WERI-Rb-1 (cell line): Measurements from ENCODE around the gene TMEM175.

Experiments used
- DNase-seq: peaks from one replicate; pipeline ENCODE4 v3.0.0-alpha.2; 2020
- H3K27ac ChIP-seq: fragments of 250-450 bp; sonication (Bioruptor Pico); 2 replicates; pipeline ENCODE4 v1.5.1; 2020; ENCODE audit warnings: mild to moderate bottlenecking, moderate library complexity
- H3K27me3 ChIP-seq: fragments of 250-450 bp; sonication (Bioruptor Pico); 2 replicates; pipeline ENCODE4 v1.5.1; 2021; ENCODE audit warnings: mild to moderate bottlenecking, low read depth, moderate library complexity; ENCODE audit not compliant: insufficient read depth, severe bottlenecking
- H3K36me3 ChIP-seq: fragments of 250-450 bp; sonication (Bioruptor Pico); 2 replicates; pipeline ENCODE4 v1.5.1; 2020; ENCODE audit warnings: mild to moderate bottlenecking, moderate library complexity
- H3K4me3 ChIP-seq: 2 replicates; pipeline ENCODE4 v1.5.1; 2011; ENCODE audit warnings: low read depth, mild to moderate bottlenecking, control low read depth, low read length
- H3K9me3 ChIP-seq: fragments of 250-450 bp; sonication (Bioruptor Pico); 2 replicates; pipeline ENCODE4 v1.5.1; 2021; ENCODE audit warnings: mild to moderate bottlenecking, moderate library complexity; ENCODE audit not compliant: severe bottlenecking
- CTCF ChIP-seq: IDR thresholded peaks from 2 replicates; pipeline ENCODE4 v1.5.1; 2011; ENCODE audit warnings: low read depth, mild to moderate bottlenecking, control low read depth, inconsistent platforms, low read length

TMEM175 gene

GRCh38 chr4:999882-1000425, 67.7 kb downstream of the TMEM175 start:
- no peaks in the 10 kb centered on the region for H3K9me3 ChIP-seq
- H3K27me3 ChIP-seq, result no peaks in the 10 kb centered on the region
- no peaks in the 10 kb centered on the region for H3K36me3 ChIP-seq
- TF ChIP-seq CTCF, result no peak
- H3K27ac ChIP-seq, result no peak overlapping the region
- no peak for DNase-seq
- H3K4me3 ChIP-seq, result no peak overlapping the region

- no peak overlapping the region for H3K27ac ChIP-seq
- no peaks in the 10 kb centered on the region for H3K27me3 ChIP-seq
- no peaks in the 10 kb centered on the region for H3K9me3 ChIP-seq
- DNase-seq, result no peak
- H3K36me3 ChIP-seq, result no peaks in the 10 kb centered on the region
- no peak for TF ChIP-seq CTCF
- no peak overlapping the region for H3K4me3 ChIP-seq
These were observed 68.5 kb downstream of the TMEM175 start for GRCh38 chr4:1000686-1001260.

GRCh38 chr4:1001561-1002130, 69.4 kb downstream of the TMEM175 start:
- Histone ChIP-seq H3K27ac (no peak overlapping the region), H3K27me3 (no peaks in the 10 kb centered on the region), H3K36me3 (no peaks in the 10 kb centered on the region), H3K4me3 (no peak overlapping the region), H3K9me3 (no peaks in the 10 kb centered on the region)
- no peak for DNase-seq
- no peak for TF ChIP-seq CTCF

GRCh38 chr4:1002131-1002630, 69.9 kb downstream of the TMEM175 start:
- Histone ChIP-seq H3K27me3 (no peaks in the 10 kb centered on the region), H3K36me3 (no peaks in the 10 kb centered on the region), H3K9me3 (no peaks in the 10 kb centered on the region), H3K27ac (no peak overlapping the region), H3K4me3 (no peak overlapping the region)
- no peak for DNase-seq
- no peak for TF ChIP-seq CTCF

GRCh38 chr4:1002631-1003251, 70.5 kb downstream of the TMEM175 start:
- H3K4me3 ChIP-seq, result no peak overlapping the region
- TF ChIP-seq CTCF, result no peak
- no peaks in the 10 kb centered on the region for H3K9me3 ChIP-seq
- no peak for DNase-seq
- no peaks in the 10 kb centered on the region for H3K27me3 ChIP-seq
- H3K36me3 ChIP-seq, result no peaks in the 10 kb centered on the region
- no peak overlapping the region for H3K27ac ChIP-seq
